ENCODE data around the gene EPHB1. TPM values are rescaled to one million over a fixed set of nuclear protein-coding genes. Genes with fewer than 3 reads are reported as not detected.

EPHB1 gene
- total RNA-seq, 4 donors from 2014 or later = 0.30 to 5.3 (median 2.6) TPM

- no peak for TF ChIP-seq CTCF (IDR thresholded peaks at IDR 0.05)
- TF ChIP-seq POLR2A (IDR thresholded peaks at IDR 0.05) = no peak
- TF ChIP-seq EP300 (IDR thresholded peaks at IDR 0.05) = no peak
- Histone ChIP-seq H3K9me3 (no peaks in the 10 kb centered on the region), H3K4me3 (no peak overlapping the region), H3K27me3 (no peaks in the 10 kb centered on the region), H3K36me3 (no peaks in the 10 kb centered on the region), H3K27ac (no peak overlapping the region), H3K4me1 (no peaks in the 10 kb centered on the region)
- DNase-seq (ENCODE audit: low spot score in 2 of 2) = no peak
Measured at GRCh38 chr3:134857776-134858362, 62.8 kb downstream of the EPHB1 start.

GRCh38 chr3:134858441-134859035 is 63.5 kb downstream of the EPHB1 start:
- no peaks in the 10 kb centered on the region for H3K9me3 ChIP-seq
- TF ChIP-seq POLR2A (IDR thresholded peaks at IDR 0.05) = no peak
- TF ChIP-seq CTCF (IDR thresholded peaks at IDR 0.05) = no peak
- TF ChIP-seq EP300 (IDR thresholded peaks at IDR 0.05) = no peak
- DNase-seq (ENCODE audit: low spot score in 2 of 2) = no peak
- H3K4me3 ChIP-seq = no peak overlapping the region
- no peaks in the 10 kb centered on the region for H3K4me1 ChIP-seq
- 52 to 73% methylated on average over 7 of the region's 7 CpGs for WGBS, 2 donors
- no peaks in the 10 kb centered on the region for H3K27me3 ChIP-seq
- no peak overlapping the region for H3K27ac ChIP-seq
- H3K36me3 ChIP-seq = no peaks in the 10 kb centered on the region

- Histone ChIP-seq H3K27ac (no peak overlapping the region), H3K36me3 (no peaks in the 10 kb centered on the region), H3K4me1 (peaks cover 0 to 1% (median 0%) of the 10 kb centered on the region in 4 donors), H3K27me3 (no peaks in the 10 kb centered on the region), H3K4me3 (no peak overlapping the region), H3K9me3 (no peaks in the 10 kb centered on the region)
- no peak for TF ChIP-seq CTCF (IDR thresholded peaks at IDR 0.05)
- TF ChIP-seq EP300 (IDR thresholded peaks at IDR 0.05) = no peak
- no peak for TF ChIP-seq POLR2A (IDR thresholded peaks at IDR 0.05)
- whole genome bisulfite sequencing, 2 donors = 65 to 80% methylated on average over 1 of the region's 1 CpG
- DNase-seq (ENCODE audit: low spot score in 2 of 2) = no peak
Measured at GRCh38 chr3:134859341-134859740, 64.3 kb downstream of the EPHB1 start.

- Histone ChIP-seq H3K27me3 (no peaks in the 10 kb centered on the region), H3K9me3 (no peaks in the 10 kb centered on the region), H3K27ac (no peak overlapping the region), H3K4me3 (no peak overlapping the region), H3K4me1 (peaks cover 0 to 4% (median 0%) of the 10 kb centered on the region in 4 donors), H3K36me3 (no peaks in the 10 kb centered on the region)
- TF ChIP-seq POLR2A (IDR thresholded peaks at IDR 0.05) = no peak
- no peak for TF ChIP-seq EP300 (IDR thresholded peaks at IDR 0.05)
- TF ChIP-seq CTCF (IDR thresholded peaks at IDR 0.05) = no peak
- WGBS, 2 donors = 92 to 95% methylated on average over 5 of the region's 5 CpGs
- no peak for DNase-seq (ENCODE audit: low spot score in 2 of 2)
Measured at GRCh38 chr3:134860141-134860540, 65.1 kb downstream of the EPHB1 start.

- no peaks in the 10 kb centered on the region for H3K9me3 ChIP-seq
- no peaks in the 10 kb centered on the region for H3K36me3 ChIP-seq
- no peak for DNase-seq (ENCODE audit: low spot score in 2 of 2)
- TF ChIP-seq POLR2A (IDR thresholded peaks at IDR 0.05) (no peak), EP300 (IDR thresholded peaks at IDR 0.05) (no peak), CTCF (IDR thresholded peaks at IDR 0.05) (no peak)
- peaks cover 0 to 4% (median 0%) of the 10 kb centered on the region in 4 donors for H3K4me1 ChIP-seq
- H3K4me3 ChIP-seq = no peak overlapping the region
- WGBS, 2 donors = 57 to 65% methylated on average over 6 of the region's 6 CpGs
- H3K27me3 ChIP-seq = no peaks in the 10 kb centered on the region
- no peak overlapping the region for H3K27ac ChIP-seq
Measured at GRCh38 chr3:134863915-134864314, 68.9 kb downstream of the EPHB1 start.
